Measurements from ENCODE around the gene SLC37A3.
"Not testable (repeated sequence)": the region's sequence is repeated elsewhere in the genome, so short reads cannot be mapped to it uniquely, and the experiment has no call there.

Gene SLC37A3

DNA sequence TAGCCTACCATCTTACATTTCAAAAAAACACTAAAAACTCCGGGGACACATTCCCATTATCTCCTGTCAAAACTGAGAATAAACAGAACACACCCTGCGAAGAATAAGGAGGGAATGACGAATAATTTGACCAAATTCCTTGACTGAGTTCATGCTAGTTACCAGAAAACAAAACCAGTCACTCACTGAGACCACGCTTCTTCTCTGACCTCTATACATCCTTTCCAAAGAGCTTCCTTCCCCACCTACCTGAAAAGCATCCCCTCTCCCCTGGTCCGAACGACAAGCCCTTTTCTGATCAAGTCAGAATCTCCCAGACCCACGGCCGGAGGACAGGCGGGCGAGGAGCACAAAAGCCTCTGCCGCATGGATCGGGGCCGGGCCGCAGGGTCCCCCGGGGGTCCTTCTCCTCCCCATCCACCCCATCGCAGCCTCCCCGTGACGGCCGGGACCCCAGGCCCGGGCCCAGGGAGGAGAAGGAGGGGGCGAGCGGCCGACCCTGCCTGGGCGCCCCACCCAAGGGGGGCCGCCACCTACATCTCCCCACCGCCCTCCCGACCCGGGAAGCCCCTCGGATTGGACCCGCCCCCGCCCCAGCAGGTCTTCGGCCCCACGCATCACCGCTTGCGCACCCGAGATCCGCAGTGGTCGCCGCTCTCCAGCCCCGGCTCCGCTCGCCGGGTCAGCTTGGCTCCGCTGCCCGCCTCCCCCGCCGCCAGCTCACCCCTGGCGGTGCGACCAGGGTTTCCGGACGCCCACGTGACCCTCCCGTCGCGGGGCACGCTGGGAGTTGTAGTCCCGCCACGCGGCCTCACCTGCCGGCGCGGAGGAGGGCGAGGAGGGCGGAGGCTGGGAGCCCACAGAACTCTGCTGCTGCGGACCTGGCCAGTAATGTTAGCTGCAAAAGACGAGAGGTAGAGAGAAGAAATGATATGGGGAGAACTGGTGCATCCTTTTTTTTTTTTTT is at the start of gene SLC37A3:
TSS of gene SLC37A3 (minus strand) at position 747 of the 967 bp plus-strand sequence. CDS start 16,004 bp downstream, outside the sequence.
- DNase-seq (ENCODE audit: low read depth in 2 of 2): peak; percentile 78 to 89

DNA sequence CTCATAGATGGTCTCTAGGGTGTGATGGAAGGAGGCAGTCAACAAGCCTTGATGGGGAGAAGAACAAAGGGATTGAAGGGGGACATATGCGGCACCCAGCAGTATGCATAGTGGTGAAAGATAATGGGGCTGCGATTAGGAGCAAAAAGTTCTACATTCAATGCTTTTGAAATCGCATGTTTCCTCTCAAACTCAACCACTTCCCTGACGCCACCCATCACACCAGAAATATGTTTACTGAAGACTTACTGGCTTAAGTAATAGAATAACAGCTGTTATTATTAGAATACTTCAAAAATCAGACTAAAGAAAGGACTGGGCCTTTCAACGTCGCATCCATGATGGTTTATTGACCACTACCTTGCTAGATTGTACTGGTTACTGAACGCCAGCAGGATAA is 49.5 kb upstream of the SLC37A3 start:
- DNase-seq (ENCODE audit: low read depth in 2 of 2): no peak

DNA sequence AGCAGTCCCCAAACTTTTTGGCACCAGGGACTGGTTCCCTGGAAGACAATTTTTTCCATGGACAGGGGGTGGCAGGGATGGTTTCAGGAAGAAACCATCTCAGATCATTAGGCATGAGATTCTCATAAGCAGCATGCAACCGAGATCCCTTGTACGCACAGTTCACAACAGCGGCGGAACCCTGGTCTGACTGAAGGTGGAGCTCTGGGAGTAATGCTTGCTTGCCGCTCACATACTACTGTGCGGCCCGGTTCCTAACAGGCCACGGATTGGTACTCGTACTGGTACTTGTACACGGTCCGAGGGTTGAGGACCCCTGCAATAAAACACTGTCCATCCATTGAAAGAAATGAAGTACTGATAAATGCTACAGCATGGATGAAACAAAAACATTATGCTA is 48.1 kb upstream of the SLC37A3 start:
- no peak for DNase-seq (ENCODE audit: low read depth in 2 of 2)

- no peak for DNase-seq (ENCODE audit: low read depth in 2 of 2)
Observed at GRCh38 chr7:140441519-140441918, 43.2 kb upstream of the SLC37A3 start.

- no peak for DNase-seq (ENCODE audit: low read depth in 2 of 2)
Observed at GRCh38 chr7:140440593-140440992, 42.3 kb upstream of the SLC37A3 start.

DNA sequence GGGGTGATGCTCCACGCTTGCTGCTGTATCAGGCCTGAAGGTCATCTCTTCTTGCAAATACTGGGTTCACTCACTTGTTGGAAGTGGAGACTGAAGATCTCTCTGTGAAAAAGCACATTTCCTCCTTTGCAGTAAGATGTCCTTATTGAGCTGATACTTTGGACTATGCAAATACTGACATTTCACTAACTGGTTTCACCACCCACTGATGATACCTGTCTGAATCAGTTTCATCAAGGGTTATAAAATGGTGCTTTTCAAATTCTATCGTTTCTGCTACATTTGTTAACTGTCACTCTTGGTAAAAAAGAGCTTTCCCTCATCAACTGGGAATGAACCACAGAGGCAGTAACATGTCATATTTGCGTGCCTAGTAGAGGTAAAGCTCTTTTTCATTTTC is 41.0 kb upstream of the SLC37A3 start:
- DNase-seq (ENCODE audit: low read depth in 2 of 2): no peak

GRCh38 chr7:140435252-140435895 is 37.0 kb upstream of the SLC37A3 start:
- DNase-seq (ENCODE audit: low read depth in 2 of 2): no peak

- no peak for DNase-seq (ENCODE audit: low read depth in 2 of 2)
Observed at GRCh38 chr7:140433396-140433795, 35.1 kb upstream of the SLC37A3 start.

DNA sequence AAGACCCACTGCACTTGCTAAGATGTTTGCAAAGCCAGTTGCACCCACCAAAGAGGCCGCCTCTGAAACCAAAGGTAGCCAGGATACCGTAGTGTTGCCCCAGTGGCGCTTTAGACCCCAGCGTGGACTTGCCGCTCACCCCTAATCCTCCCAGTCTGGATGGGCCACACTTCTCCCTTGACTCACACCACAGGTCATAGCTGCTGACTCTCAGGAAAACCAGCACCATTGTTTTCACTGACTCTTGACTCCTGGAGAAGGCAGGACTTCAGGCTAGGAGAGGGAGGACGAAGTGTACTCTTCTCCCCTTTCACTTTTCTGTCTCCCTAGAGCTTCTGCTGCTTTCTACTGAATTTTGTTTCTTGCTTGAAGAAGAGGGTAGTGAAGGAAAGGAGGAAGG is 27.8 kb upstream of the SLC37A3 start:
- no peak for DNase-seq (ENCODE audit: low read depth in 2 of 2)

DNA sequence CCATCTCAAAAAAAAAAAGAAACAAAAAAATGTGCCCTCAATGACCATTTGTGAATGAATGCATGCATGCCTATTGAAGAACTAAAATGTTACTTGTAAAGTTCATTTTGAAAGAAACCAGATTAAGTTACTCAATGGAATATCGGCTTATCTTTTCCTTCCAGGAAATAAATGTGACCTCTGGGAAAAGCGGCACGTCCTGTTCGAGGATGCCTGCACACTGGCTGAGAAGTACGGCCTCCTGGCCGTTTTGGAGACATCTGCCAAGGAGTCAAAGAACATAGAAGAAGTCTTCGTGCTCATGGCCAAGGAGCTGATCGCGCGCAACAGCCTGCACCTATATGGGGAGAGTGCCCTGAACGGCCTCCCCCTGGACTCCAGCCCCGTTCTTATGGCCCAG is 27.4 kb upstream of the SLC37A3 start:
- DNase-seq (ENCODE audit: low read depth in 2 of 2): no peak

DNA sequence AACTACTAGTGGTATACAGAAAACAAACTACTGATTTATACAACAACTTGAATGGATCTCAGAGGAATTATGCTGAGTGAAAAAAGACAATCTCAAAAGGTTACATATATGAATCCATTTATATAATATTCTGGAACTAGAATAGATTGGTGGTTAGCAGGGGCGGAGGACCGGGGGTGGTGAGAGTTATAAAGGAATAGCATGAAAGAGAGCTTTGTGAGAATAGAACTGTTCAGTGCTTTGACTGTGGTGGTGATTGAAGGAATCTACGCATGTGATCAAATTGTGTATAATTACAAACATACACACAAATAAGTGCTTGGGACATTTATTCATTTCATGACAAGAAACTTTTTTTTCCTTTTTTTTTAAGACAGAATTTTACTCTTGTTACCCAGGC is 25.2 kb upstream of the SLC37A3 start:
- no peak for DNase-seq (ENCODE audit: low read depth in 2 of 2)

- no peak for DNase-seq (ENCODE audit: low read depth in 2 of 2)
Observed at GRCh38 chr7:140421521-140421920, 23.2 kb upstream of the SLC37A3 start.

GRCh38 chr7:140418653-140419052 is 20.3 kb upstream of the SLC37A3 start:
- no peak for DNase-seq (ENCODE audit: low read depth in 2 of 2)

- not testable (repeated sequence) for DNase-seq (ENCODE audit: low read depth in 2 of 2)
Observed at GRCh38 chr7:140418156-140418472, 19.8 kb upstream of the SLC37A3 start.

DNA sequence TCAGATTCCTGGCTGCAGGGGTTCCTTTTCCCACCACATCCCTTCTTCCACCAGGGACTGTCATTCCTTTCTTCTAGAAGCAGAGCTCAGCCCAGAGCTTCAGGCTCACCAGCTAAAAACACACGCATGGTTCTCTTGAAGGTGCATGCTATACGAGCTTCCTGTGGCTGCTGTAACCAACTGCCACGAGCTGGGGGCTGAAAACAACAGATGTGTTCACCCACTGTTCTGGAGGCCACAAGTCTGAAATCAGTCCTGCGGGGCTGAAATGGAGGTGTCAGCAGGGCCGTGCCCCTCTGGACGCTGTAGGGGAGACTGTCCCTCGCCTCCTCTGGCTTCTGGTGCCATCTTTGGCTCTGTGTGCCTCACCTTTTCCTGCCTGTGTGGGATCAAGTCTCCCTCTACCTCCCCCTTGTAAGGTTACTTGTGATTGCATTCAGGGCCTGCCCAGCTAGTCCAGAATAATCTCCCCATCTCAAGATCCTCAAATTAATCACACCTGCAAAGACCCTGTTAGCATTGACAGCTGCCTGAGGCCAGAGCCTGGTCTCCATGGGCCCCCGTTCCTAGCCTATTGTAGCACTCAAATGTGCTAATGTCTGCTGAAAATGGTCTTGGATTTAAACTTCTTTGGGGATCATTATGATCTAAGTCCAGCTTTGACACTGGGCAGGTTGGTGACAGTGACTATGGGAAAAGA is 19.3 kb upstream of the SLC37A3 start:
- DNase-seq (ENCODE audit: low read depth in 2 of 2): no peak

DNA sequence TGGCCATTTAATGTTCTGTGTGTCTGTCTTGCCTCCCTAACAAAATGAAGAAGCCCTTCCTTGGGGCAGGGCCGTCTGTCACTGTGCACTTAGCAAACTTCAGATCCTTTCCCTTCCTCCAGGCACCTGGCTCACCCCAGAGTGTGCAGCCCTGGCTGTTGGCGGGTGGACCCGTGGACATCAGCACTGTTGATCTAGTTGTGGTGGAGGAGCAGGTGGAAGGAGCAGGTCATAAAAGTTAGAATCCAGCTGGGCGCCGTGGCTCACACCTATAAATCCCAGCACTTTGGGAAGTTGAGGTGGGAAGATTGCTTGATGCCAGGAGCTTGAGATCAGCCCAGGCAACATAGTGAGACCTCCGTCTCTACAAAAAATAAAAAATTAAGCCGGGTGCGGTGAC is 18.2 kb upstream of the SLC37A3 start:
- no peak for DNase-seq (ENCODE audit: low read depth in 2 of 2)

GRCh38 chr7:140415816-140416215 is 17.5 kb upstream of the SLC37A3 start:
- not testable (repeated sequence) for DNase-seq (ENCODE audit: low read depth in 2 of 2)

DNA sequence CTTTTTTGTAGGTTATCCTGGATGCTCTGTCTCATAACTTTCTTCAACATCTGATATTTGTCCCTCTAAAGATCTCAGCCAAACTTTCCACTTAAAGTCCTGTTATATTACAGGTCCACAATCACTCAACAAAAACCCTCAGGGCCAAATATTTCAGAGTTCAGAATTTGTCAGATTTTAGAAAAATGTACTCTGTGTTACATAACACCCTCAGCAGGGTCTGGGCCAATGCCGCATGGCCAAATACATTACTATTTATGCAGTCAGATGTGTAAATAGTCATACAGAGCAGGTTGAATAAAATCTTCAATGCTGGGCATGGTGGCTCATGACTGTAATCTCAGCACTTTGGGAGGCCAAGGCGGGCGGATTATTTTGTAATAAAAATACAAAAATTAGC is 17.0 kb upstream of the SLC37A3 start:
- no peak for DNase-seq (ENCODE audit: low read depth in 2 of 2)

DNA sequence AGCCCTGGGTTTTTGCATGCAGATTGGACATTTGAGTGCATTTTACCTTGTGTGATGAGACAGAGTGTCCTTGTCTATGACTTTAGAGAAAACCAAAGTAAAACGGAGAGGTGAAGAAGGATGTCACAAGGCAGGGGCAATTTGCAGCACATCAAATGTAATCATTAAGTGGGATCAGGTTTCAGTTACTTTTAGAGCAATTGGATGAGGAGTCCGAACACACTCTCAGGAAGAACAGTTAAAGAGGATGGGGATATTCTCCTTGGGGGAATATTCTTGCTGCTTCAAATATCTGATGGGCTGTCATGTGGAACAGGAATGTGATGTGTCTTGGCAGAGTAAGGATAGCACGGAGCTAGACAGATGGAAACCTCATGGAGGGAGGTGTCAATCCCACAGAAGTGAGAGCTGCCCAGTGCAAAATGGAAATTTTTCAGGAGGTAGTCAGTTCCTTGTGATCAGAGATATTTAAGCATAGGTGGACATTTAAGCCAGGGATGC is 6.3 kb upstream of the SLC37A3 start:
- no peak for DNase-seq (ENCODE audit: low read depth in 2 of 2)

- peak; percentile 8 to 16 for DNase-seq (ENCODE audit: low read depth in 2 of 2)
Observed at GRCh38 chr7:140403878-140404564, 5.7 kb upstream of the SLC37A3 start, which contains the start of gene RAB19. RAB19 (plus strand) TSS chr7:140404058; CDS start chr7:140407647, 3,589 bp downstream.

- no peak for DNase-seq (ENCODE audit: low read depth in 2 of 2)
Observed at GRCh38 chr7:140402178-140402835, 4.0 kb upstream of the SLC37A3 start.
